ENCODE data around the gene UTY. TPM values are rescaled to one million over a fixed set of nuclear protein-coding genes. Genes with fewer than 3 reads are reported as not detected.

UTY gene
- total and polyA plus RNA-seq, 2 experiments from 2014 or later = 15.7 to 36.3 TPM

GRCh38 chrY:13205214-13205613 lies 274.6 kb downstream of the UTY start:
- Histone ChIP-seq H3K27me3 (ENCODE audit: insufficient read depth) (no peaks in the 10 kb centered on the region), H3K79me2 (replicated peaks; ENCODE audit: insufficient read depth) (no peaks in the 10 kb centered on the region), H4K20me1 (replicated peaks; ENCODE audit: insufficient read depth) (no peaks in the 10 kb centered on the region), H3K9me2 (ENCODE audit: insufficient read depth) (no peaks in the 10 kb centered on the region), H3K4me2 (no peak overlapping the region), H3K4me3 (no peak overlapping the region), H2AFZ (no peak overlapping the region), H3K4me1 (ENCODE audit: insufficient read depth) (0 out of 2 replicates have a peak, but pooled peaks cover 3% of the 10 kb centered on the region), H3K27ac (ENCODE audit: low read depth) (no peak overlapping the region; the same call in 1 of the 2 replicates), H3F3A (replicated peaks; ENCODE audit: low read depth) (no peaks in the 10 kb centered on the region), H3K36me3 (ENCODE audit: insufficient read depth) (no peaks in the 10 kb centered on the region)
- Mint-ChIP-seq H3K27me3 (ENCODE audit: insufficient read depth, low read depth, poor library complexity) (peaks cover 7% of the 10 kb centered on the region), H3K9me3 (peaks cover 6% of the 10 kb centered on the region; the same call in 2 of the 3 replicates), H3K4me3 (no peak overlapping the region), H3K27ac (peak overlapping the region; percentile 93), H3K36me3 (ENCODE audit: low read depth) (peaks cover 11% of the 10 kb centered on the region), H3K4me1 (peaks cover 14% of the 10 kb centered on the region; the same call in 2 of the 3 replicates)
- peak; percentile 68 for DNase-seq (ENCODE audit: low spot score)
- TF ChIP-seq STAT1 (IDR thresholded peaks at IDR 0.05; ENCODE audit: unreplicated experiment) = no peak
- TF ChIP-seq ZNF462 (CRISPR knock-in tag; IDR thresholded peaks at IDR 0.05) = no peak
- TF ChIP-seq EZH2phosphoT487 (IDR thresholded peaks at IDR 0.05; ENCODE audit: unreplicated experiment) = no peak
- no peak for TF ChIP-seq ZNF331 (CRISPR knock-in tag; IDR thresholded peaks at IDR 0.05; ENCODE audit: low read depth)
- TF ChIP-seq REST (IDR thresholded peaks at IDR 0.05; ENCODE audit: unreplicated experiment) = no peak
- no peak for TF ChIP-seq POLR2AphosphoS5 (IDR thresholded peaks at IDR 0.05; ENCODE audit: low read depth)
- TF ChIP-seq ETS1 (IDR thresholded peaks at IDR 0.05) = no peak
- TF ChIP-seq JUNB (IDR thresholded peaks at IDR 0.05; ENCODE audit: unreplicated experiment) = no peak
- TF ChIP-seq CTCF (conservative IDR thresholded peaks at IDR 0.05; ENCODE audit: low read depth in 2 of 2) = no peak
- no peak for TF ChIP-seq NANOG (IDR thresholded peaks at IDR 0.05; ENCODE audit: borderline replicate concordance)
- TF ChIP-seq CREB1 (CRISPR knock-in tag; IDR thresholded peaks at IDR 0.05; ENCODE audit: low read depth) = no peak
- no peak for TF ChIP-seq EZH2 (IDR thresholded peaks at IDR 0.05; ENCODE audit: low read depth, unreplicated experiment)
- TF ChIP-seq ZNF114 (CRISPR knock-in tag; IDR thresholded peaks at IDR 0.05) = no peak
- peak; percentile 86 for ATAC-seq

Measured in GM23338 (cell line).